Stimulated activated CD4-positive, alpha-beta T cell treated with anti-CD3 and anti-CD28 coated beads, Interleukin-15, amount 100 ng/mL, for 24 hours (primary cell): Measurements from ENCODE around the gene MPC1.
A peak's percentile ranks its signal among the peaks of the same experiment; 100 is the strongest.

ENCODE experiments used
- DNase-seq: peaks from one replicate; pipeline ENCODE4 v3.0.0-alpha.2; 2020

Gene MPC1

DNA sequence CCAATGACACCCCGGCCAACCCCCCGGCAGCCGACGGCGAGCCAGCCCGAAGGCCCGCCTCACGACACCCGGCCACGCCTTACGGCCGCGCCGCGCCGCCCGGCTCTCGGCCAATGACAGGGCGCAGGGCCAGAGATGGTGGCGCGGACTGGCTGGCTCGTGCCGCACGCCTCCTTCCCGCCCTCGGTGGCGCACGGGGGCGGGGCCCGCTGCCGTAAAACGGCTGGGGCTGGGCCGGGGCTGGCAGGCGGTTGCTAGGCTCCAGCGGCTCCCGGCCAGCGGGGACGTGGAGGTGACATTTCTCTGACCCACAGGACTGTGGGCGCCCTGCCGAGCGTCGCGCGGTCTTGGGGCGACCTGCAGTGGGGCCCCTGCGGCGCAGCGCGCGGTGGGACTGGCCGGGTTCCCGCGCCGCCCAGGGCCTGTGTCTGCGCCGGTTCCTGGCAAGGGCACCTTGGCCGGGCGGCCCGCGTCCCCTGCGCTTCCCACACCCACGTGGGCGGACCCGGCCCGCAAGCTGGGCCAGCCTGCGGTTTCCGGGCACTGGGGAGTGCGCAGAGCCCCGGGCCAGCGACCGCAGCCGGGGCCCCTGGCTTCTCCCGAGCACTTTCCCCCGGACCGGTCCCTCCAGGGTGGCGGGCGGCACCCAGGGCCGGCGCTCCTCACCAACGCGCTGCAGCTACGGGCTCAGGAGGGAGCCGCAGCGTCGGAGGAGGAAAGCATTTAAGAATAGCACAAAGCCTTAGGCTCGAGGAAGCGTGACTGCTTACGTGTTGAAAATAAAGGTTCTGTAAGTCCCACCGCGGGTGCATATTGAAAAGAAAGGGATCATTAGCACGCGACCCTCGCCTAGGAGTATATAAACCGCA is at the start of gene MPC1:
Gene MPC1 (minus strand): TSS at position 8 of the 869 bp plus-strand sequence. CDS start 64 bp downstream, outside the sequence.
- peak; percentile 96 for DNase-seq

DNA sequence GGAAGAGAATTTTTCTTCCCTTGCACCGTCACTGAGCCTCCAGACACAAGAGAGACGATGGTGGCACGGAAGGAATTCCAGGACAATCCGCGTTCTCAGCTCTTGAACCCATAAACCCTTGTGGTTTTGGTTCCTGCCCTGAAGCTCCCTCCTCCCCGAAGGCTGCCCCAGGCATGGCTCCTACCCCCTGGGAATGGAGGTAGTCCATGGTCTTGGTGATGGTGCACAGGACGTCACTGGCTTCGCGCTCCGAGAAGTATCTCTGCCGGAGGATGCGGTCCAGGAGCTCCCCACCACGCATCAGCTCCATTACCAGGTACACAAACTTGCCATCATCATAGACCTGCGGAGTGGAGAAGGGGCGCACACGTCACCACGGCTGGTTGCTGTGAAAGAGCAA is 47.5 kb upstream of the MPC1 start:
- DNase-seq: no peak

DNA sequence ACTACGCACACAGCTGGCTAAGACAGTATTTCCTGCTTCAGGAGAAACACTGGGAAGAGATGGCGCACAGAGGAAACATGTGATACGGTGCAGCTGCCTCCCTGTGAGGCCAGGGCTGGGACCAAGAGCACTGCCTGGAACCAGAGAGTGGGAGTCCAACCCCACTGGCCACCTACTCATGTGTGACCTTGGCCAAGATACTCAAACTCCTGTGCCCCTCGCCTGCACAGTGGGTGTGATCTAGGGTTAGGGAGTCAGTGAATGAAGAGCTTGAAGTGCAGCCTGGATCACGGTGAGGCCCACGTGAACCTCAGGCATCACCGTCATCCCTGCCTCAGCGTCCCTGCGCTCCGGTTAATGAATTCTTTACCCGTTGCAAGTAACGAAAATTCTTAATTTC is 41.7 kb upstream of the MPC1 start:
- no peak for DNase-seq

DNA sequence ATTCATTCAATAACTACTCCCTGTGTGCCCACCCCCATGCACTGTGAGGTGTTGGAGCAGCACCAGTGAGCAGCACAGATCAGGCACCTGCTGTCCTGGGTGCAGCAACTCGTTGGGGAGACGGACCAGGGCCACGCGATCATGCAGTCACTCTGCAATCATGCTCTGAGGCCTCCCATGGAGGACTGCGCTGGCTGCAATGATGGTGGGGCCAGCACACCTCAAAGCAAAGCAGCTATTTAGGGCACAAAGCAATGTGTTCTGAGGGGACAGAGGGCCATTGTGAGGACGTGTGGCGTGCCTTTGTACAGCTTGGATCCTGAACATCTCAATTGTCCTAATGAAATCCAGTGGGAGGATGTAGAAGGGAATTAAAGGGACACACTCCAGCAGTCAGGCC is 41.0 kb upstream of the MPC1 start:
- no peak for DNase-seq

DNA sequence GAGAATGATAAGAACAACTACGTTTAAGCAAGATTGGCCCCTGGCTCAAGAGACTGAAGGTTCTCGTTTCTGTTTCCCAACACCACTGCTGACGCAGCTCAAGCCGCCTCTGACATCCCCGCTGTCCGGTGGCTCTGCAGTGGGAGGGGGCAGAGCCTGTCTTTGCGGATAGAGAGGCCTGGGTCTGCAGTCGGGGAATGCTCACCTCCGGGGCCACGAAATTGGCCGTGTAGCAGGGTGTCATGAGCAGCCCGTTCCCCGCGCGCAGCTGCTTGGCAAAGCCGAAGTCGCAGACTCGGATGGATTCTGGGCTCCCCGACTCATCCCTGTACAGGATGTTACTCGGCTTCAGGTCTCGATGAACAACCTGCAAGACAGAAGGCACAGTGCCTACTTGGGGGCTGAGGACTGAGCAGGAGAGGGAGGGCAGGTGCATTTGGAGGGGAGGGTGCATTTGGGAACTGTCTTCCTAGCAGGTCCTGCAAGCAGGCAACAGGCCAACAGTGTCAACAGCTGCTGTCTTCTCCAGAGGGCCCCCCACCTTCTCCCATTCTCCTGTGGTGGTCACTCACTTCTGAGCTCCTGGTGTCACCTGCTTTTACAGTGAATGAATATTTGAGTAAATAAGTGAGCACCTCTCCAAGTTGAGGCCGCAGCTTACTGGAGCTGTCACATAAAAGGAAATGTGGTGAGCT is 40.5 kb upstream of the MPC1 start:
- DNase-seq: no peak

DNA sequence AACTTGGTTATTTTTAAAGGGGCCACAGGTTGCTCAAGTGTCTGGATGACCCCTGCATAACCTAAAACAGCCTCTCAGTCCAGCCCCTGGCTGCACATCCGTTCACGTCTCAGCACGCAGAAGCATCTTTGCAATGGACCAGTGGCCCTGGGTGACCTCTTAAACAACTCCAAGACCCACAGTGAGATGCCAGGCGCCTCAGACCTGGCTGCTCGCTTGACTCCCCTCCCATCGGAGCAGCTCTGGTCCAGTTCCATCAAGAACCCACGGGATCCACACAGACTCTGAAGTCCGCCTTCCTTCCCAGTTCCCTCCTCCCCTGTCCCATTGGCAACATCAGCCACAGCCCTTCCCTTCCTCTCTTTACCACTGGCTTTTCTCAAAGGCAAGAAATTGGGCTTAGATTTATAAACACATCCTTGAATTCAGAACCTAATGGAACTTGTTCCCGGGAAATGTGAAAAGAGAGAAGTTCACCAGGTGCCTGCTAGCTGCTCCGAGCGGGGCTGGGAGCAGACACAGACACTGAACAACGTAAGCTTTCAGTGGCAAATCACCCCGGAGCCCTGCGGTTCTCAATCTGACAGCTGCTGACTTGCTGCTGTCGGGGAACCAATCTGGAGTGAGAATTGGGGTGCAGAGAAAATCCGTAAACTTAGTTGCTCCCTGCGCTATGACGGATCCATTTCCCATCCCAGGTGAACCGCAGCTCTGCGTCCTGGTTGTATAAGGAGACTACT is 39.6 kb upstream of the MPC1 start:
- no peak for DNase-seq

DNA sequence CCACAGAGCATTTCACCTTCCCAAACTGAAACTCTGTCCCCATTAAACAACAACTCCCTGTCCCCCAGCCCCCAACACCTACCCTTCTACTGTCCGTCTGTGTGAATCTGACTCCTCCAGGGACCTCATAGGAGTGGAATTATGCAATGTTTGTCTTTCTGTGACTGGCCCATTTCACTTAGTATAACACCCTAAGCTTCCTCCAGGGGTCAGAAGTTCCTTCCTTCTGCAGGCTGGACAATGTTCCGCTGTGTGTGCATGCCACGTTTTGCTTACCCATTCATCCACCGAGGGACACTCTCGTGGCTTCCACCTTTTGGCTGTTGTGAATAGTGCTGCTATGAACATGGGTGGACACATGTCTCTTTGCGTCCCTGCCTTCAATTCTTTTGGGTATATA is 37.6 kb upstream of the MPC1 start:
- DNase-seq: no peak

DNA sequence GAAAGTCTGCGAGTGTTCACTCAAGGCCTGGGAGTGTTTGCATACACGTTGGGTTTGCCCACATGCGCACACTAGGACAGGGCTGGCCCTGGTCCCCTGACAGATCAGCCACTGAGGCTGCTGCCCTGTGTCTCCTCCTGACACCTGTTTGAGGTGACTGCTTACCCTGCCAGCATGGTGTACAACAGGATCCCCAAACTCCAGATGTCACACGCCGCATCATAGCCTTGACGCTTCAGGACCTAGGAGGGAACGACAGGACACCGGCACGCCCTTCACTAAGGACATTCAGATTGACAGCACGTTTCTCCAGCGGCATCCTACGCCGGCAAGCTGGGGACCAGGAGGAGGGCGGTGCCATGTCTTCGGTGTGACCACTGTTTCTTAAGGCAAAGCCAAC is 37.0 kb upstream of the MPC1 start:
- DNase-seq: no peak

DNA sequence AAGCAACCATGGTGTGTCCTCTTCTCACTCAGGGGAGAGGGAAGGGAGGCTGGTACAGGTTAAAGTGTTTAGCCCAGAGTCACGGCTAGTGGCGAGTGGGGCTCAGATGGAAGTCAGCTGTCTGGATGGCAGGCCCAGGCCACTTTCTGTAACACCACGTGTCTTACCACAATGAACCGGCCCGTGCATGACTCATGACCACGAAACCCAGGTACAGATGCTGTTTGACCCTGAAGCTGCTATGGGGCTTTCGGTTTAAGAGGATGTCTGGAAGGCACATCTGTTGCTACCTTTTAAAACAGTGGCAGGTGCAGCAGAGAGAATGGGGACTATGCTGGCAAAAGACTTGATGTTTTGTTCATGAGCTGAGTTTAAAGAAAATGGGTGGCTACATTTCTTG is 36.5 kb upstream of the MPC1 start:
- peak; percentile 72 for DNase-seq

DNA sequence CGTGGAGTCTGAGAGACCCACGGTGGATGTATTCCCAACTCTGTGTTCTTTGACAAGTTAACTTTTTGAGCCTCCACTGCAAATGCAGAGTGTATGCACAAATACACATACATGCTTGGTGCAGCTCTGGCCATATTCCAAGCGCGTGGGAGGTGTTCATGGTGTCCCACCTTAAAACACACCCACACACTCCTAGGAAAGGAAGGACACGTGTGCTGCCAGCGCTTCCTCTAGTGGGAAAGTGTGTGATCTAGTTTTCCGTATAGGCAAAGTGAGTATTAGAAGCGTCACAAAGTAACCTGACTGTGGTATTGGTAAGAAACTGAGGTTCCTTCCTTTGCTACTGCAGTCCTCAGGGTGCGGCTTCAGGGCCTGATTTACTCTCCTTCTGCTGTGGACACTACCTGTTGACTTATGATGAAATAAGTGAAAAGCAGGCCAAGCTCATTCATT is 36.0 kb upstream of the MPC1 start:
- peak; percentile 43 for DNase-seq

DNA sequence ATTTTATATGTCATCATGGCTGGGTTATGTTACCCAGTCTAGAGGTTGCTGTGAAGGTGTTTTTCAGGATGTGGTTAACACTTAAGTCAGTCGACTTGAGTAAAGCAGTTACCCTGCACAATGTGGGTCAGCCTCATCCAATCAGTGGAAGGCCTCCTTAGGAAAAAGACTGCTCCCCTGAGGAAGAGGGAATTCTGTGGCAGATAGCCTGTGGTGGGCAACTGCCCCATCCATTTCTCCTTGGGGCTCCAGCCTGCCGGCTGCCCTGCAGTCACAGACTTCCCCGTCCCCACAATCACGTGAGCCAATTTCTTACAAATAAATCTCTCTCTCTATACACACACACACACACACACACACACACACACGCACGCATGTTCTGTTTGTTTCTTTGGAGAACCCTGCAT is 34.5 kb upstream of the MPC1 start:
- peak; percentile 35 for DNase-seq

DNA sequence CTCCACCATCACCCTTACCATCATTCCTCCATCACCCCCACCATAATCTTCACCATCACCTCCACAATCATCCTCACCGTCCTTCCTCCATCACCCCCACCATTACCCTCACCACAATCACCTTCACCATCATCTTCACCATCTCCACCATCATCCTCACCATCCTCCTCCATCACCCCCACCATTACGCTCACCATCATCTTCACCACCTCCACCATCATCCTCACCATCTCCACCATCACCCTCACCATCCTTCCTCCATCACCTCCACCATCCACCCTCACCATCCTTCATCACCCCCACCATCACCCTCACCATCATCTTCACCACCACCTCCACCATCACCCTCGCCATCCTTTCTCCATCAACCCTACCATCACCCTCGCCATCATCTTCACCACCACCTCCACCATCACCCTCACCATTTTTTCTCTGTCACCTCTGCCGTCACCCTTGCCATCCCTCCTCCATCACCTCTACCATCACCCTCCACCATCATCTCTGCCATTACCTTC is 33.1 kb upstream of the MPC1 start:
- no peak for DNase-seq

DNA sequence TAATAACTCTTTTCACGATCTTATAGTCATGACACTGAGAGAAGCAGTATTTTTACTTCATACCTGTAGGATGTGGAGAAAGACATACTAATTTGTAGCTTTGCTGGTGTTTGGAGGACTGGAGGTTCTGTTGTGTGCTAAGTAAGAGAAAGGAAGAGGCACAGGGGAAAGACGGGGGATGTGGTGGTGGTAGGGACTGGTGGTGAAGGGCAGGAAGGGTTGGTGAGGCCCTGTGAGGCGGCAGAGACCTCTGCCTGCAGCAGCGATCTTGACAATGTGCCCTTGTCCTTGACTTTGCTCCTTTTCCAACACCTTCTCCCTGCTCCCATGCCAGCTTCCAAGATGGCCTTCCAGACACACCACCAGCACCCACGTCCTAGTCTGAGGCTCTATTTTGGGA is 32.6 kb upstream of the MPC1 start:
- DNase-seq: peak; percentile 32

DNA sequence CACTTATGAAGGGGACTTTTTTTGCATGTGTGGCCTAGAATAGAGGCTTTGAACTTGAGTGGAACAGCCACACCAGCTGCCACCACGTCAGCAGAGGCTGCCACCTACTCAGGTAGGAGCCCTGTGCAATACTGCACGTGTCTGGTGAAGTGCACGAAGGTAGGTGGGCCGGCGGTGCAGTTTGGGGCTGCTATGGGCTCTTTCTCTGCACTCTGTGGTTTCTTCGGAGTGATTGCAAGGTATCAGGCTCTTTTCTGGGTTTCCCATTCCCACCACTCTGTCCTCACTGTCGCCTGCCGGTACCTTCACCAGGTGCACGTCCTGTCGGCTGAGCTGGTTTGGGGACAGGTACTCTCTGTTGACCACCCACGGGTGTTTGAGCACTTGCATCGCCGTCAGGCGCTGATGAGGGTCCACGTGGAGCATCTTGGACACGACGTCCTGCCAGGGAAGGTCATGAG is 30.8 kb upstream of the MPC1 start:
- DNase-seq: no peak

DNA sequence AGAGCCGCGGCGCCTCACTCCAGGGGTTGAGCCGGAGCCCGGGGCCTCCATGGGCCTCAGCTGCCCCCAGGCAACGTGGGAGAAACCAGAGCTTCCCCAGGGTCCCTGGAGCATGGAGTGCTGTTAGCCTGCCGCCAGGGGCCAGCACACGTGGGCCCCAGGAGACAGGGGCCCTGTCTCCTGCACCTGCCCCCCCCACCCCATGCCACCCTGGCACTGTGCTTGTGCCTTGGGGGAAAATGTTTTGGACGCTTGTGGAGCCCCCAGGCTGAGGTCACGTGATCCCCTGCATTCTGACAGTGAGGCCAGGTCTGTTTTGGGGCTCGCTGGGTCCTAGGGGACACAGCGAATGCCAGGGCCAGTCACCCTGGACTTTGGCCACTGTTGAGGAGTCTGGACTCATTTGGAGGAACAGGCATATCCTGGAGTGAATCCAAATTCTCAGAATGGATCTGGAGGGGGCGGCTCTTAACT is 30.2 kb upstream of the MPC1 start:
- no peak for DNase-seq

DNA sequence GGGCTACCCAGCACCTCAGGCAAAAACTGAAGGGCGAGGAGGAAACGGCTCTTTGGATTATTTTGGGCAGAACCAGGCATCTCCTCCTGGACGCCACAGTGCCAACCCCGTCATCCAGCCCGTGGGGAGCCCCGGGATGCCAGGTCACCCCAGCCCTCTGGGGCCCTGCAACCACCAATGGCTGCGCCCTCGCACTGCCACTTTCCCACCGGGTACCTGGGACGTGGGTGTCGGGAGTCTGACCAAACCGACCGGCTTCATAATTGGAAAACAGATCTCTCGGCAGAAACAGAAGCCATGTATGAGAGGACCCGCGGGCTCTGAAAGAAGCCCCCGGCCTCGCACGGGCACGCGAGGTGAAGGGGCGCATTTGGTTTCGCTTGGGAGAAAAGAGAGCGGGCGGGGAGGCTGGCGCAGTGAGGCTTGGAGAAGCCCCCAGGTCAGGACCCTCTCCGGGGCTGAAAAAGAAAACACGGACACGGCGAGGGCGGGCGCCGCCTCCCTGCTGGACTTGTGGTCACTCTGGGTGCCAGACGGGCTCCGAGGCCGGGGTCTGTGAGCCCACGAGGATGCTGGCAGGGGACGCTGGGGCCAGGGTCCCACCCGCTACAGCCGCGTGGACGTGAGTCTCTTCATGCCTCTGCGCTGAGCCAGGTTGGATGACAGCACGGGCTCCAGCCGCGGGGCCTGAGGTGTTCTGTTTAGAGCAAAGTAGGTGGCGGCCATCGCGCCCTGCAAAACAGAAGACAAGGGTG is 29.6 kb upstream of the MPC1 start:
- DNase-seq: no peak

DNA sequence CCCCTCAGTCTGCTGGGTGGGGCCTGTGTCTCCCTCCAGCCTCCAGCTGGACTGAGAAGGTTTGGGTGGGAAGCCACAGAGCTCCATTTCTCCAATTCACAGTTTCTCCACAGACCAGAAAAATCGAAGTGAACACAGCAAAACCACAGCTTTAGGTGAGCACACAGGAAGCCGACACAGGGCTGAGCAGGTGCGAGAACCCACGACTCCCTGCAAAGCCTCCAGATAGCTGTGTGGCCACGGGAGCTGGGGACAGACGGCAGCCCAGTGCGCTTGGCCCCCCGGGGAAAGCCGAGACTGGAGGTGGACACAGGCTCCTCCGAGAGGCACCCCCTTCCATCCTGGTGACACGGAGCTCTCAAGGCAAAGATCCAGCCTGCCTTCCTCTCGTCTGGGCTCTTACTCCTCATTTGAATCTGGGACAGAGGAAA is 29.0 kb upstream of the MPC1 start:
- peak; percentile 28 for DNase-seq

DNA sequence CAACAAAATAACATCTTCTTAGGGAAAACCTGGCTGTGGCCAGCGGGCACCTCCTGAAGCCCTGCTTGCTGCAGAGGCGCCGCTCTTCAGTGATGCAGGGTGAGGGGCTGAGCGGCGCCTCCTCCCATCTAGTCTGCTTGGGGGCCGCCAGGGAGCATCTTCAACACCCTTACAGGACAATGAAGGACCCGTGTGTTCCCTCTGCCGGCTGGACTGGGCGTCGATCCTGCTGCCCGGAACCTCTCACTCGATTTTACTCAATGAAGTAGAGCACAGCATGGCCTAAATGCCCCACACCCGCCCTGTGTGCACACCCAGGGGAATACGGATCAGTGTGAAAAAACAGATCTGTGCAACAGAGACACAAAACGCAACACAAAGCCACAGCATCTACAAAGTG is 28.5 kb upstream of the MPC1 start:
- no peak for DNase-seq

DNA sequence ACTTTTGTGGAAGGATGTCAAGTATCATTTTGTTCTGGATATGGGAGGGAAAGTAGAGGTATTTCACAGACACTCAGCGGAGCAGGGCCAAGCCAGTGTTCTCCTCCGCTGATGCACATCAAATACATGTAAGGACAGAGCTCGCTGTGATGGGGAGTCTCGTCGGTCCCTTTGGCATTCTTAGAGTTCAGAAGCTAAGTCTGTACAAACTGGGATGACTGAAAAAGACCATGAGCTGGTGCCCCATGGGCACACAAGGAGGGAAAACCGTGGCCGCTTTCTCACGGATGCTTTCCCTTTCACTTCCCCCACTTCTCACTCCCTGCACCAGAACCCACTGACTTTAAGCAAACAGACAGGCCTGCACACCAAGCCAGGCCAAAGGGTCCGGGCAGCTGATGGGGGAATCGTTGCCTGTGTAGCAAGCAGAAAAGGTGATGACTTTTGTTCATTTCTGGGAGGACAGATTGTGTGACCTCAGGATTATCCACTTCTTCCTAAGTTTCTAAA is 27.7 kb upstream of the MPC1 start:
- DNase-seq: no peak

DNA sequence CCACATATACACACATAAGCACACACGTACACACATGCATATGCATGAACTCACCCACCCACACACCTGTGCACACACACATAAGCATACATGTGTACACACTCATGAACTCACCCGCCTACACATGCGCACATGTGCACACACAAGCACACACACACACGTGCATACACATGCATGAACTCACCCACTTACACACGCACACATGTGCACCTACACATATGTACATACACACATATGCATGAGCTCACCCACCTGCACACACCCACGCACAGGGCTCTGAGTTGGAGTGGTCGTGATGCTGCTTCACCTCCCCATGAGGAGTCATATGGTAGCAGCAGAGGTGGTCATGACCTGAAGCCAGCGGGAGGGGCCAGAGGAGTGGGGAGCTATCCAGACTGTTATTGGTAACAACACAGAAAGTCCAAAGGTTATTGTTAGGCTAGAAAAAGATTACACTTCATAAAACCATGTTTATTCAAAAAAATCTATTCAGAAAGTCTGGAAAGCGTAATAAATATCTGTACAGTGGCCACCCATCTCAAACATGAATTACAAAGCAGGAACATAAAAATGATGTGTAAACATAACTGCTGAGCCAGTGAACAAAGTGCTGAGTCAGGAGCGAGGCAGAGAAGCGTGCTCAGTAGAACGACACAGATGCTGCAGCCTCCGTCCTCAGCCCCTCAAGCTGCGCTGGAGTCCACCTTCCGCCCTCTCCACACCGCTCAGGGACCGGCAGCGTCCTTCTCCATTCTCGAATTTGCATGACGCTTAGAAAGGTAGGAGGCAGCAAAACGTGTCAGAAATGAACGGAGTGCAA is 26.4 kb upstream of the MPC1 start:
- no peak for DNase-seq

DNA sequence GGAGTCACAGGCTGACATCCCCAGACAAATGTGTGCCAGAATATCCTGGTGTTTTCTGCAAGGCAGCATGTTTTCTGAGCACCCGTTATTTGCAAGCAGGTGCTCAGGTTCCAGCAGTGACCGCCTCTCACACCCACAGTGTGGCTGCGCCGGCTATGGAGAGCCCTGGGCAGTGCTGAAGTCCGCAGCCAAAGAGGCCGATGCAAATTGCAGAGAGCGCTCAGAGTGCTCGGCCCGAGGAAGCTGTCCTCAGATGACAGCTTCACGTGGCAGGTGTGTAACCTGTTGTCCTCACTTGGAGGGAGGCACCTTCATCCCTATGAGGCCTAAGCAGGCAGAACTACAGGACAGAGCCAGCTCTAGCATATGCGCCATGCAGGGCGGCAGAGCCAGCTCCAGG is 23.5 kb upstream of the MPC1 start:
- DNase-seq: no peak
